Stimulated activated CD8-positive, alpha-beta memory T cell treated with anti-CD3 and anti-CD28 coated beads, Interleukin-7, amount 100 ng/mL, for 4 hours (primary cell): Measurements from ENCODE around the gene PRDM4.
"Not testable (repeated sequence)": the region's sequence is repeated elsewhere in the genome, so short reads cannot be mapped to it uniquely, and the experiment has no call there.

ENCODE experiments used
- DNase-seq, 2 donors: peaks; one replicate each; pipeline ENCODE4 v3.0.0-alpha.2; 2020; ENCODE audit warnings: low read depth in 2 of 2

PRDM4 gene

GRCh38 chr12:107774349-107775029, 13.6 kb upstream of the PRDM4 start, which contains the start of gene ASCL4:
Gene ASCL4 (plus strand): TSS chr12:107774704. CDS start chr12:107775219, 515 bp downstream.
- no peak for DNase-seq

- no peak for DNase-seq
Measured at GRCh38 chr12:107767466-107767865, 6.5 kb upstream of the PRDM4 start.

GRCh38 chr12:107765316-107765715, 4.4 kb upstream of the PRDM4 start:
- DNase-seq, result no peak

GRCh38 chr12:107764626-107765025, 3.7 kb upstream of the PRDM4 start:
- no peak for DNase-seq

GRCh38 chr12:107762874-107763273, 1.9 kb upstream of the PRDM4 start:
- no peak for DNase-seq

- no peak for DNase-seq
Measured at GRCh38 chr12:107761502-107761904, 566 bp upstream of the PRDM4 start.

- peak in 1 of 2 donors; percentile 16 for DNase-seq
Measured at GRCh38 chr12:107760207-107760808, 629 bp downstream of the PRDM4 start.

- no peak for DNase-seq
Measured at GRCh38 chr12:107759410-107759809, 1.5 kb downstream of the PRDM4 start.

GRCh38 chr12:107749083-107749482, 11.9 kb downstream of the PRDM4 start:
- no peak for DNase-seq

GRCh38 chr12:107748472-107748871, 12.5 kb downstream of the PRDM4 start:
- no peak for DNase-seq

- DNase-seq, result no peak
Measured at GRCh38 chr12:107736914-107737313, 24.0 kb downstream of the PRDM4 start.

- no peak for DNase-seq
Measured at GRCh38 chr12:107735763-107736162, 25.2 kb downstream of the PRDM4 start.

GRCh38 chr12:107734139-107734538, 26.8 kb downstream of the PRDM4 start:
- no peak for DNase-seq

- no peak for DNase-seq
Measured at GRCh38 chr12:107732365-107732764, 28.6 kb downstream of the PRDM4 start.

- no peak for DNase-seq
Measured at GRCh38 chr12:107731366-107731765, 29.6 kb downstream of the PRDM4 start.

- no peak for DNase-seq
Measured at GRCh38 chr12:107730618-107731341, 30.2 kb downstream of the PRDM4 start.

- DNase-seq, result not testable (repeated sequence)
Measured at GRCh38 chr12:107727742-107728141, 33.2 kb downstream of the PRDM4 start.

- not testable (repeated sequence) for DNase-seq
Measured at GRCh38 chr12:107727327-107727726, 33.6 kb downstream of the PRDM4 start.

- no peak for DNase-seq
Measured at GRCh38 chr12:107718606-107719005, 42.3 kb downstream of the PRDM4 start.

GRCh38 chr12:107715780-107716179, 45.2 kb downstream of the PRDM4 start:
- DNase-seq, result no peak

- DNase-seq, result not testable (repeated sequence)
Measured at GRCh38 chr12:107705522-107705921, 55.4 kb downstream of the PRDM4 start.

- no peak for DNase-seq
Measured at GRCh38 chr12:107704041-107704440, 56.9 kb downstream of the PRDM4 start.

- DNase-seq, result no peak
Measured at GRCh38 chr12:107702106-107702505, 58.8 kb downstream of the PRDM4 start.
